K562 (cell line): ENCODE data around the gene USP13. TPM values are rescaled to one million over a fixed set of nuclear protein-coding genes. Genes with fewer than 3 reads are reported as not detected.
A peak's percentile ranks its signal among the peaks of the same experiment; 100 is the strongest.

Experiments
- ATAC-seq: fragments of 200-7000 bp; cut with Tn5 transposase; 3 replicates; pipeline ENCODE4 v1.9.1; 2020; ENCODE audit warnings: moderate library complexity
- BruUV-seq: library from RNA; stranded (reverse); fragments of 400-500 nt; replicated peaks from 2 replicates; lab custom pipeline; 2021; lab: Mats Ljungman, UMichigan
- CTCF ChIA-PET: fragments of 300-600 bp; formaldehyde crosslinking; extraction: SDS; loops from one replicate; lab custom pipeline; 2021; ENCODE audit warnings: low intra/inter-chr PET ratio; lab: Yijun Ruan, JAX
- POLR2A ChIA-PET: fragments of 300-600, 350-650 bp; sonication (Branson Sonifier 250); formaldehyde crosslinking; extraction: SDS; loops from one replicate; lab custom pipeline; 2021; ENCODE audit warnings: antibody characterized with exemption, inconsistent platforms; lab: Yijun Ruan, JAX
- DNase-seq, 4 experiments: peaks; one replicate each; pipeline versions ENCODE4 v3.0.0 to v3.0.0-alpha.2; 2011 to 2018; ENCODE audit warnings: low spot score in 3 of 4, mixed read lengths in 3 of 4; ENCODE audit errors: extremely low read depth in 1 of 4
- FAIRE-seq: peaks from 2 replicates; lab custom pipeline; 2011; peaks lifted over from hg19 to GRCh38; lab: Jason Lieb, UNC
- H2AFZ ChIP-seq: 2 replicates; pipeline ENCODE4 v1.6.0; 2011; ENCODE audit warnings: low read depth, low read length, control low read depth, inconsistent platforms
- H3K27ac ChIP-seq: fragments of 200-600 bp; 3 replicates; pipeline ENCODE4 v1.8.0; 2011; ENCODE audit warnings: low read depth, mild to moderate bottlenecking, control low read depth, inconsistent platforms, low read length, moderate library complexity, mixed read lengths; ENCODE audit errors: extremely low read depth
- H3K27me3 ChIP-seq, 2 experiments: fragments of 300-600 bp in 1 of 2; 2 replicates in 1 of 2; 3 replicates in 1 of 2; pipeline versions ENCODE4 v1.6.0 to v1.8.0; 2011; ENCODE audit warnings: inconsistent platforms in 2 of 2, low read length in 2 of 2, mild to moderate bottlenecking in 1 of 2, mixed read lengths in 1 of 2, moderate library complexity in 1 of 2; ENCODE audit not compliant: control insufficient read depth in 2 of 2, insufficient read depth in 2 of 2
- H3K36me3 ChIP-seq: fragments of 300-600 bp; 3 replicates; pipeline ENCODE4 v1.8.0; 2011; ENCODE audit warnings: mild to moderate bottlenecking, low read length, inconsistent platforms; ENCODE audit not compliant: control insufficient read depth, insufficient read depth
- H3K4me1 ChIP-seq, 2 experiments: fragments of 200-600 bp in 1 of 2; replicated peaks in 1 of 2; 2 replicates in 1 of 2; 3 replicates in 1 of 2; pipeline versions ENCODE4 v1.5.1 to v1.8.0; 2011; ENCODE audit warnings: inconsistent platforms in 2 of 2, low read length in 2 of 2, mild to moderate bottlenecking in 1 of 2, mixed read lengths in 1 of 2, moderate library complexity in 1 of 2; ENCODE audit not compliant: control insufficient read depth in 2 of 2, insufficient read depth in 2 of 2
- H3K4me2 ChIP-seq: 2 replicates; pipeline ENCODE4 v1.6.1; 2011; ENCODE audit warnings: low read length, control low read depth, inconsistent platforms, mixed read lengths; ENCODE audit not compliant: insufficient read depth
- H3K4me3 ChIP-seq: fragments of 200-600 bp; sonication (generic), shearing (Covaris generic); 2 replicates; pipeline ENCODE4 v1.5.1; 2016; ENCODE audit warnings: control low read depth, inconsistent platforms
- H3K79me2 ChIP-seq: fragments of 200-600 bp; 3 replicates; pipeline ENCODE4 v1.8.0; 2011; ENCODE audit warnings: low read length, inconsistent platforms; ENCODE audit not compliant: control insufficient read depth, insufficient read depth
- H3K9ac ChIP-seq, 2 experiments: 2 replicates each; pipeline versions ENCODE4 v1.6.0 to v1.6.1; 2011; ENCODE audit warnings: low read depth in 2 of 2, low read length in 2 of 2, control low read depth in 1 of 2, inconsistent platforms in 1 of 2, mild to moderate bottlenecking in 1 of 2, mixed read lengths in 1 of 2; ENCODE audit not compliant: insufficient read depth in 1 of 2
- H3K9me1 ChIP-seq: one replicate; pipeline ENCODE4 v1.6.0; 2011; ENCODE audit warnings: inconsistent platforms, mild to moderate bottlenecking, low read length, moderate library complexity; ENCODE audit not compliant: control insufficient read depth, insufficient read depth
- H3K9me3 ChIP-seq: replicated peaks from 2 replicates; pipeline ENCODE4 v1.5.1; 2011; ENCODE audit warnings: low read depth, low read length, inconsistent platforms; ENCODE audit not compliant: control insufficient read depth, insufficient read depth
- H4K20me1 ChIP-seq: replicated peaks from 2 replicates; pipeline ENCODE4 v1.6.1; 2011; ENCODE audit warnings: low read length, inconsistent platforms, mixed read lengths; ENCODE audit not compliant: control insufficient read depth, insufficient read depth
- BRD9 ChIP-seq: fragments of 450-650 bp; IDR thresholded peaks from 2 replicates; pipeline ENCODE4 v1.6.1; 2018; ENCODE audit warnings: low read depth; ENCODE audit not compliant: partially characterized antibody
- U2AF2 ChIP-seq: fragments of 200-400 bp; formaldehyde crosslinking; optimal IDR thresholded peaks from 2 replicates; pipeline ENCODE3; 2017; ENCODE audit warnings: low read depth, mild to moderate bottlenecking, low read length
- ZNF140 ChIP-seq: fragments of 250-450 bp; sonication (Bioruptor Pico); IDR thresholded peaks from 2 replicates; pipeline ENCODE4 v1.8.0; 2021; ENCODE audit warnings: moderate library complexity, mild to moderate bottlenecking, inconsistent platforms
- ZNF212 ChIP-seq: fragments of 450-650 bp; formaldehyde crosslinking; IDR thresholded peaks from 2 replicates; pipeline ENCODE4 v1.4.0; 2020; ENCODE audit warnings: mild to moderate bottlenecking
- WGBS: fragments of 100-300 bp; shearing (Covaris generic); methylation state at CpG from one replicate; pipeline ENCODE4 v1.1.6; 2016; ENCODE audit warnings: low coverage, mixed read lengths; ENCODE audit not compliant: insufficient coverage; ENCODE audit errors: missing lambda C conversion rate; 5-methylcytosine and 5-hydroxymethylcytosine counted together
- in situ Hi-C: fragments of 300-500 bp; cut with MboI; formaldehyde crosslinking; loops from 4 replicates; pipeline ENCODE4 v1.15.0; 2018; ENCODE audit warnings: inconsistent platforms, mixed read lengths
- intact Hi-C: fragments of 100-400 bp; cut with micrococcal nuclease; formaldehyde crosslinking; loops from 2 replicates; pipeline ENCODE4 v1.14.2; 2022
- polyA plus RNA-seq, 8 experiments: library from polyadenylated mRNA; depleted of rRNA in 4 of 8; stranded (reverse) in 5 of 8; unstranded in 3 of 8; fragments of >200 nt; fragmentation: Nextera tagmentation in 2 of 8; fragmentation: Illumina TruSeq in 1 of 8; extraction: Ambion mirVana in 2 of 8; extraction: Trizol in 1 of 8; gene quantifications; 2 replicates each; pipeline versions ENCODE4 v1.2.1 to v1.2.3, GENCODE V29; 2011 to 2014; ENCODE audit warnings: inconsistent platforms in 1 of 8, missing spikeins in 1 of 8
- total RNA-seq, 7 experiments: library from RNA; depleted of rRNA in 6 of 7; stranded (reverse); fragments of >200 nt in 6 of 7; fragmentation: Illumina TruSeq in 2 of 7; extraction: Trizol in 2 of 7; gene quantifications; 2 replicates each; pipeline versions ENCODE4 v1.2.1 to v1.2.3, GENCODE V29; 2011 to 2021; ENCODE audit warnings: low replicate concordance in 1 of 7

USP13 gene
- total and polyA plus RNA-seq, 9 of the 15 experiments (the other 6 are each of a cell fraction or from before 2014, with no cell fraction given) = 0.11 to 2.3 (median 0.51) TPM

GRCh38 chr3:179603321-179603720, 49.5 kb upstream of the USP13 start:
- DNase-seq (peak in 1 of 4 experiments; percentile 30), ATAC-seq (no peak), FAIRE-seq (no peak)
- ChIA-PET CTCF (no interaction called here), POLR2A (interaction anchor here (1.2 kb wide), 1 partner anchor 10 kb away, joined by 6 read pairs; no protein-coding TSS in a partner anchor)
- in situ Hi-C loops = no loop called here
- WGBS = 4% methylated on average over 4 of the region's 4 CpGs
- Histone ChIP-seq H3K4me2 (peak overlapping the region; percentile 70), H3K9me1 (no peaks in the 10 kb centered on the region), H2AFZ (no peak overlapping the region), H3K79me2 (peaks cover 75% of the 10 kb centered on the region), H3K36me3 (peaks cover 72% of the 10 kb centered on the region), H3K4me1 (peaks cover 4 to 14% of the 10 kb centered on the region in 2 experiments; a peak in 4 of 5 replicates), H3K9me3 (no peaks in the 10 kb centered on the region), H3K27ac (no peak overlapping the region), H3K4me3 (peak overlapping the region; percentile 78), H4K20me1 (no peaks in the 10 kb centered on the region), H3K27me3 (no peaks in the 10 kb centered on the region), H3K9ac (peak overlapping the region; percentile 74 to 100; a peak in 3 of 4 replicates)
- TF ChIP-seq BRD9 (no peak), U2AF2 (no peak)
- no TSS peak for BruUV-seq
- intact Hi-C loops = no loop called here

DNA sequence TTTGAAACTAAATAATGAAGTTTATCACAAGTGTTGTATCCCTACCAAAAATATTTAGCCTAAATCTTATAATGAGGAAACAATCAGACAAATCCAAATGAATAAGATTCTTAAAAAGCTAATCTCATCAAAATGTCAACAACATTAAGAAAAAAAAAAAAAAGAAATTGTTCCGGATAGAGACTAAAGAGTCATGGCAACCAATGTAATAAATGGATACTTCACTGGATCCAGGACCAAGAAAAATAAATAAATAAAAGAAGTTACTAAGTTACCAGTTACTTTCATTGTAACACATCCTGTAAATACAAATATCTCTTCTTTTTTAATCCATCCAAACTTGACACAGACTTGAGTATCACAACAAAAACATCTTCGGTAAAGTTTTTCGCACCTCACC, 49.0 kb upstream of the USP13 start:
- 0% methylated on average over 3 of the region's 3 CpGs for WGBS
- Histone ChIP-seq H3K36me3 (peaks cover 69% of the 10 kb centered on the region), H3K4me2 (peak overlapping the region; percentile 100), H4K20me1 (no peaks in the 10 kb centered on the region), H3K9me3 (no peaks in the 10 kb centered on the region), H3K4me3 (peak overlapping the region; percentile 78), H3K27ac (peak overlapping the region; percentile 96), H3K79me2 (peaks cover 78% of the 10 kb centered on the region), H3K9ac (peak overlapping the region; percentile 100; a peak in 3 of 4 replicates), H3K27me3 (no peaks in the 10 kb centered on the region), H2AFZ (peak overlapping the region; percentile 89), H3K9me1 (no peaks in the 10 kb centered on the region), H3K4me1 (peaks cover 4 to 19% of the 10 kb centered on the region in 2 experiments; a peak in 4 of 5 replicates)
- CTCF ChIA-PET = no interaction called here
- POLR2A ChIA-PET = interaction anchor here (1.2 kb wide), 1 partner anchor 10 kb away, joined by 6 read pairs; no protein-coding TSS in a partner anchor
- FAIRE-seq (no peak), DNase-seq (no peak), ATAC-seq (peak; percentile 1; the same call in 1 of the 3 replicates)
- intact Hi-C loops (no loop called here), in situ Hi-C loops (no loop called here)
- BruUV-seq = no TSS peak
- TF ChIP-seq ZNF140 (0 out of 2 replicates have a peak, but pooled peaks have one; percentile 6), ZNF212 (CRISPR knock-in tag) (no peak)
